OCI-M2 (cell line): ENCODE data around the gene RAB3GAP1.
"Not testable (repeated sequence)": the region's sequence is repeated elsewhere in the genome, so short reads cannot be mapped to it uniquely, and the experiment has no call there.

ENCODE experiments used
- DNase-seq: peaks from one replicate; lab custom pipeline; 2025; ENCODE audit not compliant: unreplicated experiment; lab: John Stamatoyannopoulos, UW

Gene RAB3GAP1

DNA sequence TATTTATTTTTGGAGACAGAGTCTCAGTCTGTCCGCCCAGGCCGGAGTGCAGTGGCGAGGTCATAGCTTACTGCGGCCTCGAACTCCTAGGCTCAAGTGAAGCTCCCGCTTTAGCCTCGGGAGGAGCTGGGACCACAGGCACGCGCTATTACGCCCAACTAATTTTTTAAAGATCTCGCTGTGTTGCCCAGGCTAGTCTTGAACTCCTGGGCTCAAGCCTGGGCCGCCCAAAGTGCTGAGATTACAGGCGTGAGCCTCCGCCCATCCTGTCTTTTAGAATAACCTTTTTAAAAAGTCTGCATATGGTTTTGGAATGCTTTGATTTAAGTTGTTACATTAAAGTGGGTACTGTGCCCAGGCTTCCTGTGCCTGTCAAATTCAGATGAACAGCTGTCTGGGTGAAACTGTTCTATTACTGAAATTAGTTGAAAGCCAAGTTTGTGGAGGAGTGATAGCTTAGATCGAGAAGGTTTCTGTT lies 944 bp downstream of the RAB3GAP1 start:
- DNase-seq, result no peak

DNA sequence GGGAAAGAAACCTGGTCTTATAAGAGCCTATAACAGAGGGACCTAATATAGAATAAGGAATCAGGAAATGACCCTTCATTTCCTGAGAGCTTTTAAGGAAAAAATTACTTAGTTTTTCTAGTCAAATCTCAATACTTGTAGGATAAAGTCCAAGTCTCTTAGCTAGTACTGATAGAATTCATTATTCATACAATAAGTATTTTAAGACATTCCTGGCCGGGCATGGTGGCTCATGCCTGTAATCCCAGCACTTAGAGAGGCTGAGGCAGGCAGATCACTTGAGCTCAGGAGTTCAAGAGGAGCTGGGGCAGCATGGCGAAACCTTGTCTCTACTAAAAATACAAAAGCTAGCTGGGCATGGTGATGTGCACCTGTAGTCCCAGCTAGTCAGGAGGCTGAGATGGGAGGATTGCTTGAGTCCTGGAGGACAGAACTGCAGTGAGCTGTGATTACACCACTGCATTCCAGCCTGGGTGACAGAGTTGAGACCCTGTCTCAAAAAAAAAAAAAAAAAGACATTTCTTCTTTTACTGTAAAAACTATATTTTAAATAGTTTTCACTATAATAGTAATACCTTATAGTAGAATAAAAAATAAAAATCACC lies 3.2 kb downstream of the RAB3GAP1 start:
- DNase-seq, result no peak

DNA sequence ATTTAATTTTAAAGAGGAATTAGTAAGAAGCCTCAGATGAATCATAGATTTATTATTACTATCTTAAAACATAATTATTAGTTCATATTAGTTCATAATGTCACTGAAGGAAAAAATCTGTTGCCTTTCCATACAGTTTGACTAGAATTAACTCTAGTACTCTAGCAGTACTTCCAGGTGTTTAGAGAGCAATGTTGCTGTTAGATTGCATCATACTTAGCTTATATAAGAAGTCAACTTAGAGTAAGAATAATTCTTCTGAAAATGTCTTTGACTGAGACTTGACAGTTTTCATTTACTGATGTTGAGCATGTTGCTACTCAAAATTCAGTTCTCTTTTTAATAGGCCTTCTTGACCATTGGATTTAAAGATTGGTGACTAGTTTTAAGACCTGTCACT lies 4.7 kb downstream of the RAB3GAP1 start:
- no peak for DNase-seq

DNA sequence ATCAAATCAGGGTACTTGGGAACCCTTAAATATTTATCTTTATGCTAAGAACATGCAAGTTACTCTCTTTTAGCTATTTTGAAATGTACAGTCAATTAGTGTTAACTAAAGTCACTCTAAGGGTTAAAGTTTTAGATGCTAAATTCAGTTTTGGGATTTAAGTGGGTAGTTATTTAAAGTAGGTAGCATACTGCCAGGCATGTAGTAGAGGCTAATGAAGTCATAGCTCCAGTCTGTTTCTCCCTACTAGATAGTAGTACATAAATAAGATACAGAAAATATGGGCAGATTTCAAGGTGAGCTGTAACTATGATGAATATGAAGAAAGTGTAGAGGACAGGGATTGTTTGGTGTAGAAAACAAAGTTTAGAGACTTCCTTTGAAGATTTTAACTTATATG lies 7.5 kb downstream of the RAB3GAP1 start:
- DNase-seq, result no peak

DNA sequence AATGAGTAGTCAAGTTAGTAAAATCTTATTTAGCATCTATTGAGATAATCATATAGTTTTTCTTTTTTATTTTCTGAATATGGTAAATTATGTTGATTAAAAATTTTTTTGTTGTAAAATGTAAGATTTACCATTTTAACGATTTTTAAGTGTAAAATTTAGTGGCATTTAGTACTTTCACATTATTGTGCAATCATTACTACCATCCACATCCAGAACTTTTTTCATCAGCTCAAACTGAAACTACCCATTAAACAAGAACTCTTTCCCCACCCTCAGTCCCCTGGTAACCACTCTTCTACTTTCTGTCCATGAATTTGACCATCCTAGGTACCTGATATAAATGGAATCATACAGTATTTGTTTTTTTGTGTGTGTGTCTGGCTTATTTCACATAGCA lies 11.1 kb downstream of the RAB3GAP1 start:
- DNase-seq, result no peak

DNA sequence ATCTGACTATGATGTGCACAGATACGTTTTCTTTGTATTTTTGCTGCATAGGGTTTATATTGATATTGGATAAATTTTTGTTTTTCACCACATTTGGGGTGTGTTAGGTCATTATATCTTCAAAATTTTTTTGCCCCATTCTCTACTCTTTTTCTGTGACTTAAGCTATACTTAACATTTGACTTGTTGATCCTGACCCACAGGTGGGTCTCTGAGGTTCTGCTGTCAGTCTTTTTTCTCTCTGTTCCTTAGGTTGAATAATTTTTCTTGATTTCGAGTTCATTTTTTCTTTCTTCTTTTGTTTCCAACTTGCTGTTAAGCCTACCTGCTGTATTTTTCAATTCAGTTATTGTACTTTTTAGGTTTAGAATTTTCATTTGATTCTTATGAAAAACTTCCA lies 12.1 kb downstream of the RAB3GAP1 start:
- no peak for DNase-seq

DNA sequence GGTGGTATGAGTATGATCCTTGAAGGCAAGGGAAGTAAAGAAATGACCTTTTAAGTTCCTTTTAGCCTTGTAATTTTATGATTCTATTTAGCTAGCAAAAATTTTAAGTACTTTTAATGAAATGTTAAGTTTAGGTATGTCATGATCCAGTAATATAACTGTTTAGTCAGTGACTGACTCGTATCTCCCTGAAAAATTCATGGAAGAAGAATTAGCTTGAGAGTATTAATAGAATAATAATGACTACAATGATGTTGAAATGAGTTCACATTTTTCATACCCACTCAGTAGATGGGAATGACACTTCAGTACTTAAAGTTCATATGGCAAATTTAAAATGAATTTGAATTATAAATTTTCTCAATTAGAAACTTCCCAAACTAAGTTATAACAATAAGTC lies 14.6 kb downstream of the RAB3GAP1 start:
- no peak for DNase-seq

DNA sequence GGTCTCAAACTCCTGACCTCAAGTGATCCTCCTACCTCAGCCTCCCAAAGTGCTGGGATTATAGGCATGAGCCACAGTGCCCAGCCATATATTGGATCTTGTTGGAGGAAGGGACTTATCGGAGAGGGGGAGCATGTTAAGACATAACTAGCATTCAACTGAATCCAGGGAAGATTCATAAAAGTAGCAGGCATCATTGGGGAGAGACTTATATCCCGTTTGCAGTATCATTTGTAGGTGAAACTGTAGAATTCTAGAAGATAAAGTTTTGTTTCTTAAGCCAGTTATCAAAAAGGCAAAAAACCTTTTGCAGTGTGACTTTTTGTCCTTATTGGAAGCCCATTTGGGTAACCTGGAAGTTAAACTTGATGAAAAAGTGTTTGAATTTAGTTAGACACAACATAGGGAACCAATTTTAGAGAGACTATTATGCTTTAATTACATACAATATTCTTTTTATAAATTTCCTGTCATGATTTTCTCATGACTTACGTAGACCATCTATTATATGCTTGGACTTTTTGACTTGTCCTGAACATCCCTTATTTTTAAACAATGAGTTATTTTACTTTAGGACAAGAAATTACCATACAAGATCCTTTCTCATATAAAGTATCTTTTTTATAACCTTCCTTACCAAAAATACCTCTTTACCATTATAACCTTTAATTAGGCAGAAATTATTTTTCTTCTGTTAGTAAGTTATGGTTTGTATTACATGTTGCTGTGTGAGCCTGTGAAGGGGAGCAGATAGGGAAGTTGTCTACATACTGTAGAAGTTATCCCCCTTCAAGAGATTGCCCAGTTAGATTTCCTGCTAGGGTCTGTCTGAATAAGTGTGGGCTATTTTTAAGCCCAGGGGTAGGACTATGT lies 20.3 kb downstream of the RAB3GAP1 start:
- no peak for DNase-seq

DNA sequence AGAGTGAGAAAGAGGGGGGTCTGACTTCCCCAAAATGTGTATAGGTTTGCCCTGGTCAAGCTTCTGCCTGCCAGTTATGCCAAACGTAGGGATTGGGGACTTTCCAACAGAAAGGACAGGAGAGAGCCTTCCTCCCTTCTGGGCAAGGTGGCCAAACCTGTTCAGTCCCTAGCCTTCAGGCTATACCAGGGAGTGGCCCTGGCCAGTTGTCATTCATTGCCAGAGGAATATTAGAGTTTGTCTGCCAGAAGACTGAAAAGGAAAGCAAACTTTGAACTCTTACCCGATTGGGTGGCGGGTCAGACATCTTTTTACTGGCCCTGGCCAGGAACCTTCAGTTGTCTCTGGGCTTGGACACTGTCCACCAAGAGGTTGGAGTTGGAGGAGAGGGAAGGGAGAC lies 22.1 kb downstream of the RAB3GAP1 start:
- DNase-seq, result no peak

DNA sequence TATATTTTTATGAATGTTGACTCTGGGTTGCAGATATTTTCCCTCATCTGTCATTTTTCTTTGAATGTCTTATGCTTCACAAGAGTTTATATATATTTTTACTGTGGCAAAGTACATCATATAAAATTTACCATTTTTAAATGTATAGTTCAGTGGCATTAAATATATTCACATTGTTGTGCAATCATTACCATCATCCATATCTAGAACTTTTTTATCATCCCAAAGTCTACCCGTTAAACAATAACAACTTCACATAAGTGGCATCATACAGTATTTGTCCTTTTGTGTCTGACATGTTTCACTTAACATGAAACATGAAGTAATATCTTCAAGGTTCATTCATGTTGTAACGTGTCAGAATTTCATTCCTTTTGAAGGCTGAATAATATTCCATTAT lies 24.5 kb downstream of the RAB3GAP1 start:
- no peak for DNase-seq

DNA sequence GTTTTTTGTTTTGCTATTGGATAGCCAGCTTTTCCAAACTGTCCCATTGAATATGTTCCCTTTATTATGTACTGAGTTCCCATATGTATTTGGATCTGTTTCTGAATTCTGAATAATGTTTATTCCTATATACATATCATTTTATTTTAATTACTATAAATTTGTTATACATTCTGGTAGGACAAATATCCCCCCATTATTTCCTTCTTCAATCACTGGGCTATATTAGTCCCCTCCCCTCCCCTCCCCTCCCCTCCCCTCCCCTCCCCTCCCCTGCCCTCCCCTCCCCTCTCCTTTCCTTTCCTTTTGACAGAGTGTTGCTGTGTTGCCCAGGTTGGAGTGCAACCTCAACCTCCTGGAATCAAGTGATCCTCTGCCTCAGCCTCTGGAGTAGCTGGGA lies 26.3 kb downstream of the RAB3GAP1 start:
- no peak for DNase-seq

DNA sequence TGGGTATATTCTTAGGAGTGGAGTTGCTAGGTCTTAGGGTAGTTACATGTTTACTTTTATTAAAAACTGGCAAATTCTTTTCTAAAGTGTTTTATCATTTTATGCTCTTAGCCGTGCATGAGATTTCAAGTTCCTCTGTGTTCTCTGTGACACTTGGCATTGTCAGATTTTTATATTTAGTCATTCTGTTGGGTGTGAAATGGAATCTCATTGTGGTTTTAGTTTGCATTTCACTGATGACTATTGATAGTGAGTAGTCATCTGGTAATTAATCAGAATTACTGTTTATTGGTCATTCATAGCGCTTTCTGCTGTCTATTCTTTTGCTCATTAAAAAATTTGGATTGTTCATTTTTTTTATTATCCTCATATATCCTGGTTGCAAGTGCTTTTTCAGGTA lies 34.1 kb downstream of the RAB3GAP1 start:
- no peak for DNase-seq

DNA sequence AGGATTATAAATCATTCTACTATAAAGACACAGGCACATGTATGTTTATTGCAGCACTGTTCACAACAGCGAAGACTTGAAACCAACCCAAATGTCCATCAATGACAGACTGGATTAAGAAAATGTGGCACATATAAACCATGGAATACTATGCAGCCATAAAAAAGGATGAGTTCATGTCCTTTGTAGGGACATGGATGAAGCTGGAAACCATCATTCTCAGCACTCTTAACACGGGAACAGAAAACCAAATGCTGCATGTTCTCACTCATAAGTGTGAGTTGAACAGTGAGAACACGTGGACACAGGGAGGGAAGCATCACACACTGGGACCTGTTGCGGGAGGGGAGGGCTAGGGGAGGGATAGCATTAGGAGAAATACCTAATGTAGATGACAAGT lies 37.5 kb downstream of the RAB3GAP1 start:
- DNase-seq, result not testable (repeated sequence)

DNA sequence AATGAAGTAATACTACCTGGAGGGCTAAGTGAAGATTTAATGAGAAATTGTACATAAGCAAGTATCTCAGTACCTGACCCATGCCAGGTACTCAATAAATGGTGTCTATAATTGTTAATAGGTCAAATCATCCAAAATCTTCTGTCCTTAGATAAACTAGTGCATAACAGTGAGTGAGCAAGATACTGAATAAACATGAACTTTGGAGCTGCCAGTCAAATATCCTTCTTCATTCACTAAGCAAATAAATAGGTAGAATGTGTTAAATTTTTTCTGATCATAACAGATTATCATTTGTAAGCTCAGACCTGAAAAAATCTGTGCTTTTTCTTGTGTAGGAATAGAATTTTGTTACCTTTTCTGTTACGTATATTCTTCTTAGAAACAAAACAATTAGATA lies 39.6 kb downstream of the RAB3GAP1 start:
- no peak for DNase-seq

DNA sequence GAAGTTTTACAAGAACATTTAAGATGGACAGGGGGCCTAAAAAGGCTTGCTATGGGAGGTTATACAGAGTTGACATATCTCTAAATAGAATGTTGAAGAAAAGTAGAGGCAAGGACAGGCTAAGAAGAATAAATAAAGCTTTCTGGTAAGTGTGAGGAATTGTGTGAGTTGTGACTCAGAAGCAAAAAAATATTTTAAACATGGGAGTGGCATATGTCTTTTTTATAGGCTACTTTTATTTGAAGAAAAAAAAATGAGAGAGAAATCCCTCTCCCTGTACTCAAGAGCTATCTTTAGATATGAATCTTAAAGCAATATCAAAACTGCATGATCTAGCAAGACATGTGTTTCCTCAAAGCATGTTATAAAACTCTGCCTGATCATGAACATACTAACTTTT lies 41.1 kb downstream of the RAB3GAP1 start:
- DNase-seq, result no peak

DNA sequence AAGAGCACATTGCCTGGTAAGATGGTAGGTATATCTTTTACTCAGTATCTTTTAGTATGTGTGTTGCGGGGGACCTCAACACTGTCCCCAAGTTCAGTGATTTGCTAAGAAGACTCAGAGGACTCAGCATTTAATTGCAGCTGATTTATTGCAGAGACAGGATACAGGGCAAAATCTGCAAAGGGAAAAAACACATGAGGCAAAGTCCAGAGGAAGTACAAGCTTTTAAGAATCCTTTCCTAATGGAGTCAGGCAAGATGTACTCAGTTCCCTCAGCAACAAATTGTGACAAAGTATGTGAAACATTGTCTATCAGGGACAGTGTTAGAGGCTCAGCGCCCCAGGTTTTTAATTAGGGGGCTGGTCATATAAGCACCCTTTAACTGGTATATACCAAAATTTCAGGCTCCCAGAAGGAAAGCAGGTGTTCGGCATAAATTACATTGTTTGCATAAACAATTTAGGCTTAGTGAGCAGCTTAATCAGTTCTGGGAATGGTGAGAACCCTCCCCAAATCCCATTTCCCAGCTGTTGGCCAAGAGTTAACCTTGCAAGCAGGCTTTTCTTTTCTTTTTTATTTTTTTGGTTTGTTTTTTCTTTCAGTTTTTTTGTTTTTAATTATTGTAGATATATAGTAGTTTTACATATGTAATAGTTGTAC lies 41.7 kb downstream of the RAB3GAP1 start:
- no peak for DNase-seq

DNA sequence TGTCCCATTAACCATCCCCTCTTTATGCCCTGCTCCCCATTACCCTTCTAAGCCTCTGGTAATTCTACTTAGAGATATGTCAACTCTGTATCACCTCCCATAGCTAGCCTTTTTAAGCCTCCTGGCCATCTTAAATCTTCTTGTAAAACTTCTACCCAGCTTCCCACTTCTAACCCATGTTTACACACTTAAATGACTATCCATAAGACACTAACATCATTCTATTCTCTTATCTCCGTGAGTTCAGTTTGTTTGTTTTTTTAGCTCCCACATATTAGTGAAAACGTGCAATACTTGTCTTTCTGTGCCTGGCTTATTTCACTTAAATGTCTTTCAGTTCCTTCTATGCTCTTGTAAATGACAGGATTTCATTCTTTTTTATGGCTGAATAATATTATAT lies 42.4 kb downstream of the RAB3GAP1 start:
- DNase-seq, result no peak

DNA sequence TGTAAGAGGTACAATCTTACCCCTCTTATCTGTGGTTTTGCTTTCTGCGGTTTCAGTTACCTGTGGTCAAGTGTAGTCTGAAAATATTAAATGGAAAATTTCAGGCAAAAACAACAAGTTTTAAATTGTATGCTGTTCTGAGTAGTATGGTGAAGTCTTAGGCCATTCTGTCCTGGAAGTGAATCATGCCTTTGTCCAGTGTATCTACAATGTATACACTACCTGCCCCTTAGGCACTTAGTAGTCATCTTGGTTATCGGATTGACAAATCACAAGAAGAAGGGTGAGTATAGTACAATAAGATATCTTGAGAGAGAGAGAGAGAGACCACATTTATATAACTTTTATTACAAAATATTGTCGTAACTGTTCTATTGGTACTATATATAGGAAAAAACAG lies 43.5 kb downstream of the RAB3GAP1 start:
- DNase-seq, result no peak

DNA sequence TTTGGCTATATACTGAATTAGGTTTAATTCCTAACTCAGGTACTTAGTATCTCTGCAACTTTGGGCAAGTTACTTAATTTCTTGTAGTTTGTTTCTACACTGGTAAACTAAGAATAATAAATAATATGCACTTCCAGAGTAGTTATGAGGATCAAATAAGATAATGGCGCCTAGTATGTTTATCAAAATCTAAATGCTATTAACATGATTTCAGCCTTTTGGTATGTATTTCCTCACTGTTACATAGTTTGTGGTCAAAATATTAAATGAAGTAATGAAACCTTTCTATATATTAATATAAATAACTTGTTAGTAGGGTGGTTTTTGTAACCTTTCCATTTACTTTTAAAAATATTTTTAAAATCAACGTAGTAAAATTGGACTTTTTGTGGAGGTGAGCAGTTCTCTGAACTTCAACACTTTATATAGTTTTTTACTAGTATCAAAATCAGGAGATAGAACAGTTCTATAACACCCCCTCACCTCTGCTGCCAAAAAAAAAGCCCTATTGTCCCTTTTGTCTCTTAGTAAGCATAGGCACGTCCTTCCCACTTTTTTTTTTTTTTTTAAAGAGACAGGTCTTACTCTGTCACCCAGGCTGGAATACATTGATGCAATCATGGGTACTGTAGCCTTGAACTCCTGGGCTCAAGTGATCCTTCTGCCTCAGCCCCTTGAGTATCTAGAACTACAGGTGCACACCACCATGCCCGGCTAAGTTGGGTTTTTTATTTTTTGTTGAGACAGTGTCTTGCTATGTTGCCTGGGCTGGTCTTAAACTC lies 44.8 kb downstream of the RAB3GAP1 start:
- DNase-seq, result no peak

DNA sequence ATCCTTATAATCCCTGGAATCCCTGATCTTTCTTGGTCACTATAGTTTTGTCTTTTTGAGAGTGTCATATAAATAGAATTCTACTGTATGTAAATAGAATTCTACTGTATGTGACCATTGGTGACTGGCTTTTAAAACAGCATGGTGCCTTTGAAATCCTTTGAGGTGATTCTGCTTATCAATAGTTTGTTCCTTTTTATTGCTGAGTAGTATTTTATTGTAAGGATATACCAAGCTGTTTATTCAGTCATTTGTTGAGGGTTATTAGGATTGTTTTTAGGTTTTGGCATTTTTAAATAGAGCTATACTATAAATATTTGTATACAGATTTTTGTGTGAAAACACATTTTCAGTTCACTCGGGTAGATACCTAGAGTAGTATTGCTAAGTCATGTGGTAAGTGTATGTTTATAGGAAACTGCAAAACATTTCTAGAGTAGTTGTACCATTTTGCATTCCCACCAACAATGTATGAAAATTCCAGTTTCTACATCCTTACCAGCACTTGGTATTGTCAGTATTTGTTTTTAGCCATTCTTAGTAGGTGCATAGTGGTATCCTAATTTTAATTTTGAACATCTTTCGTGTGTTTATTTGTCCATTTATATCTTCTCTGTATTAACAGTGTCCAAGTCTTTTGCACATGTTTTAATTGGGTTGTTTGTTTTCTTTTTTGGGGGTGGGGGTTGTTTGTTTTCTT lies 45.6 kb downstream of the RAB3GAP1 start:
- no peak for DNase-seq
